ENCODE results near the gene NRXN3.

Gene NRXN3

DNA sequence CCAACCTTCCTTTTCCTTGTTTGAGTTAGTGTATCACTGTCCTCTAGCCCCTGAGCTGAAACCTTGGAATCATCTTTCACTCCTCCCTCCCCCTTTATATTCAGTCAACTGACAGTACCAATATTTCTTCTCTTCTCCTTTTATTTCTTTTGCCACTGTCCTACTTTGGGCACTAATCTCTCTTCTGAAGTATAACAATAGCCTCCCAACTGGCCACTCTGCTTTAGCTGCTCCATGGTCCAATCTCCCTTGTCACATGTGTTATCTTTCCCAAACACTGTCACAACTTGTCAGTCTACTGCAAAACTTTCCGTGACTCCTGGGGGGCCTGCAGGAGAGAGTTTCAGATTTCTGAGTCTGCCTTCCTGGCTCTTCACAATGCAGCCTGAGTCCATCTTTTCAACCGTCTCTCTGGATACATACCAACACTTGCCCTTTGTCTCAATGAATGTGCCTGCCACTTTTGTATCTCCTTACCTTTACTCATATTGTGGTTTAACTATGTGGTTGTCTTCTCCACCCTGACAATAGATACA is 1570.0 kb downstream of the NRXN3 start:
- Mint-ChIP-seq H3K27me3 (ENCODE audit: low read depth, poor library complexity) (no peaks in the 10 kb centered on the region), H3K4me3 (no peak overlapping the region), H3K4me1 (peaks cover 15% of the 10 kb centered on the region), H3K27ac (peak overlapping the region; percentile 90), H3K36me3 (ENCODE audit: low read depth) (peaks cover 39% of the 10 kb centered on the region), H3K9me3 (peaks cover 45% of the 10 kb centered on the region)
- no peak for DNase-seq
- TF ChIP-seq, protein P1, sequence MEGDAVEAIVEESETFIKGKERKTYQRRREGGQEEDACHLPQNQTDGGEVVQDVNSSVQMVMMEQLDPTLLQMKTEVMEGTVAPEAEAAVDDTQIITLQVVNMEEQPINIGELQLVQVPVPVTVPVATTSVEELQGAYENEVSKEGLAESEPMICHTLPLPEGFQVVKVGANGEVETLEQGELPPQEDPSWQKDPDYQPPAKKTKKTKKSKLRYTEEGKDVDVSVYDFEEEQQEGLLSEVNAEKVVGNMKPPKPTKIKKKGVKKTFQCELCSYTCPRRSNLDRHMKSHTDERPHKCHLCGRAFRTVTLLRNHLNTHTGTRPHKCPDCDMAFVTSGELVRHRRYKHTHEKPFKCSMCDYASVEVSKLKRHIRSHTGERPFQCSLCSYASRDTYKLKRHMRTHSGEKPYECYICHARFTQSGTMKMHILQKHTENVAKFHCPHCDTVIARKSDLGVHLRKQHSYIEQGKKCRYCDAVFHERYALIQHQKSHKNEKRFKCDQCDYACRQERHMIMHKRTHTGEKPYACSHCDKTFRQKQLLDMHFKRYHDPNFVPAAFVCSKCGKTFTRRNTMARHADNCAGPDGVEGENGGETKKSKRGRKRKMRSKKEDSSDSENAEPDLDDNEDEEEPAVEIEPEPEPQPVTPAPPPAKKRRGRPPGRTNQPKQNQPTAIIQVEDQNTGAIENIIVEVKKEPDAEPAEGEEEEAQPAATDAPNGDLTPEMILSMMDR (IDR thresholded peaks at IDR 0.05) = no peak

DNA sequence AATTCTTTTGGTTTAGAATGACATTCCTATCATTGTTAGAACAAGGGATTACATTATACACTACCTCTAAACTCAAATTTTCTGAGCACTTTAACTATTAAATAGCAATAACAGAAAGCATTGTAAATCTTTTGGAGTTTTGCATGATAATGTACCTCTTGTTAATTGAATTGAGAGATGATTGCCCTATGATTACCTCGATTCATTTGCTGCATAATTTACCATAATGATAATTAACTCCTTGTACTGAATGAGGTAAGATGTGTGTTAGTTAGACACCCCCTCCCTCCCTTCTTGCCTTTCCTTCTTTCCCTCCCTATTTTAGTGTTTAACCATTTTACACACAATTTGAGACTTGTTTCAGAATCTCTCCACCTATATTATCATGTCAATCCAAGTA is 1572.0 kb downstream of the NRXN3 start:
- Mint-ChIP-seq H3K36me3 (ENCODE audit: low read depth) (peaks cover 22% of the 10 kb centered on the region), H3K27me3 (ENCODE audit: low read depth, poor library complexity) (no peaks in the 10 kb centered on the region), H3K9me3 (peaks cover 25% of the 10 kb centered on the region), H3K27ac (no peak overlapping the region), H3K4me1 (peaks cover 15% of the 10 kb centered on the region), H3K4me3 (no peak overlapping the region)
- DNase-seq = no peak
- TF ChIP-seq, protein P1 (IDR thresholded peaks at IDR 0.05) = no peak

DNA sequence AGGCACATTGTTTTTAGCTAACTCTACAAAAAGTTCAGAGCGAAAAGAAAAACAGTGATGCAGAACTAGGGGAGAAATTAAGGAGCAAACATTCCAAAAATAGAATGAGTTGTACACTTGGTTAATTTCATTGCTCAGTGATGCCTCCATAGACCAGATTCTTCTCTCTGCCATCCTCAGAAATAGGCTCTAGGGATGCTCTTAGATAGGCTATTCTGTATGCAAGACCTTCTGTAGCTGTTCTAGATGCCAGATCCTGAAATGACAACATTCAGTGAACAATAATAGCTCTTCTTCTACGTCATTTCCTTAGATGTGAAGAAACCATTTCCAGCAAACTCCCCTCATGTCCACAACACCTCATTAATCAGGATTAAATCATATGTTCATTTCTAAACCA is 1574.9 kb downstream of the NRXN3 start:
- Mint-ChIP-seq H3K4me1 (peaks cover 26% of the 10 kb centered on the region), H3K36me3 (ENCODE audit: low read depth) (peaks cover 2% of the 10 kb centered on the region), H3K27me3 (ENCODE audit: low read depth, poor library complexity) (no peaks in the 10 kb centered on the region), H3K4me3 (no peak overlapping the region), H3K27ac (no peak overlapping the region), H3K9me3 (peaks cover 2% of the 10 kb centered on the region)
- no peak for DNase-seq
- TF ChIP-seq, protein P1 (IDR thresholded peaks at IDR 0.05) = no peak

DNA sequence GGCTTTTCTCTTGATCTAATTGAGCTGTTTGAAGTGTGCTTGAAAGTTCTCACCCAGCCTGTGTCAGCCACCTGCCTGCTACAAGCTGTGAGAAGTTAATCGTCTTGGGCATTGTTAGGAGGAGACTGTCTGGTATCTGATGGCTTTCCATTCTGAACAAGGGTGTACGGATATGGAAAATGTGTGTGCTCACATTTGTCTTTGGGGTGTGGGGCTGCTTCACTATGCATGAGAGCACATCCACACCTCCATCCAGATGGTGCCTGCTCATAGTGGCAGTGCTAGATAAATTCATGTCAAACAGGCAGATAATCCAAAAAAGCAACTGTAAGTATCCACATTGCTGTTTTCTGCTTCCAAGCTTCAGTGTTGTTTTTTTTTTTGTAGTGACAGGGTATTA is 1578.9 kb downstream of the NRXN3 start:
- Mint-ChIP-seq H3K27ac (no peak overlapping the region), H3K4me1 (peaks cover 16% of the 10 kb centered on the region), H3K27me3 (ENCODE audit: low read depth, poor library complexity) (no peaks in the 10 kb centered on the region), H3K4me3 (no peak overlapping the region), H3K36me3 (ENCODE audit: low read depth) (no peaks in the 10 kb centered on the region), H3K9me3 (peaks cover 4% of the 10 kb centered on the region)
- TF ChIP-seq, protein P1 (IDR thresholded peaks at IDR 0.05) = no peak
- DNase-seq = no peak

DNA sequence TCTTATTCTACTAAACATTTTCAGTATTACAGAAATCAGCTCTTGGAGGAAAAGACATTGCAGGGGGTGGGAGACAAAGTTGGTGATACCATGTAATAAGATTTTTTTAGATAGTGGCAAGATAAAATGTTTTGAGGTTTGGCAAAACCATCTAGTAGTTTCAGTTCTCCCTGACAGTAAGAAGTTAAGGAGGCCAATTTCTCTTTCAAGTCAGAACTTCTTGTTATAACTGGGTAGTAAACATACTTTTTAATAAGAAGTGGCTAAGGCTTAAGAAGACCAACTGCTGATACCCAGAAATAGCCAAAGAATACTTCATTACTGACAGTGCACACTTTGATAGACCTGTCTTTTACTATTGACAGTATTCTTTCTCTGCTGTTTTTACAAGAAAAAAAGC is 1588.8 kb downstream of the NRXN3 start:
- H3K9me3 Mint-ChIP-seq = peaks cover 6% of the 10 kb centered on the region
- H3K36me3 Mint-ChIP-seq (ENCODE audit: low read depth) = peaks cover 17% of the 10 kb centered on the region
- DNase-seq = no peak
- H3K27ac Mint-ChIP-seq = no peak overlapping the region
- H3K4me1 Mint-ChIP-seq = no peaks in the 10 kb centered on the region
- H3K4me3 Mint-ChIP-seq = no peak overlapping the region
- no peaks in the 10 kb centered on the region for H3K27me3 Mint-ChIP-seq (ENCODE audit: low read depth, poor library complexity)
- TF ChIP-seq, protein P1 (IDR thresholded peaks at IDR 0.05) = no peak

DNA sequence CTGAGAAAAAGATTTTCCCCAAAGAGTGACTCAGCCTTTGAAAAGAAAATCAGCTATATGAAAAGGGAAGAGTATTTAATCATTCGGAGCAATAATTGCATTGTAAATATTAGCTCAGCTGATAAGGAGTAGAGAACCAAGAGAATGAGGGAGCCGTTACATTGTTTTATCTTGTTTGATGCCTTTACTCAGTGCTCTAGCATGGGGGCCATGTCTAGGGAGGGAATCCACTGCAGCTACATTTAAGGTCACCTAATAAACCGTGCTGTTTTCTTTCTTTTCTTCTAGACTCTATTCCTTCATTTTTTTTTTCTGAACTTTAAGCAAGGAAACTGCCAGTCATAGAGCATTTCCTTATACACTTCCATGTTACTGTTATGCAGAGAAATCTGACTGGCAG is 1594.2 kb downstream of the NRXN3 start:
- no peak overlapping the region for H3K4me3 Mint-ChIP-seq
- H3K4me1 Mint-ChIP-seq = no peaks in the 10 kb centered on the region
- H3K9me3 Mint-ChIP-seq = peaks cover 19% of the 10 kb centered on the region
- DNase-seq = no peak
- TF ChIP-seq, protein P1 (IDR thresholded peaks at IDR 0.05) = no peak
- no peaks in the 10 kb centered on the region for H3K27me3 Mint-ChIP-seq (ENCODE audit: low read depth, poor library complexity)
- peaks cover 29% of the 10 kb centered on the region for H3K36me3 Mint-ChIP-seq (ENCODE audit: low read depth)
- H3K27ac Mint-ChIP-seq = no peak overlapping the region

Data from nephron progenitor cell (in vitro differentiated cells).